ENCODE results near the gene RIT1. TPM values are rescaled to one million over a fixed set of nuclear protein-coding genes. Genes with fewer than 3 reads are reported as not detected.

The RIT1 gene
- total RNA-seq, 4 donors from 2014 or later: 19.5 to 32.6 (median 27.4) TPM

DNA sequence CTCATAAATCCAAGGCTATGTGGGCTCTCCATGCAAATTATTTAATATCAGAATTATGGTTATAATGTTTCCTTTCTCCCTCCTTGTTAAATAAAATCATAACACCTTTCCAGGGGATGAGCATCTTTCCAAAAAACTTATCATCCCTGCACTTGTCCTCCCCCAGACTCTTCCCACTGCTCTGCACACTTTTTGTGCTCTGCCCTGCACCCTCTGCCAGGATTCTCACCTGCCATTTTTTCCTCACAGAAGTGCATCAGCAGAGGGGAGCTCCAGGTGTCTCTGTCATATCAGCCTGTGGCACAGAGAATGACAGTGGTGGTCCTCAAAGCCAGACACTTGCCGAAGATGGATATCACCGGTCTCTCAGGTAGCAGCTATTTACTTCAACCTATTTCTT lies 30.9 kb downstream of the RIT1 start:
- WGBS, 2 donors: 96 to 97% methylated on average over 2 of the region's 2 CpGs
- H3K36me3 ChIP-seq: no peaks in the 10 kb centered on the region
- no peak overlapping the region for H3K27ac ChIP-seq
- H3K4me1 ChIP-seq: no peaks in the 10 kb centered on the region
- intact Hi-C loops (cut with DNase I): no loop called here
- H3K27me3 ChIP-seq: no peaks in the 10 kb centered on the region
- no peak for TF ChIP-seq POLR2A (IDR thresholded peaks at IDR 0.05)
- TF ChIP-seq, protein P1, sequence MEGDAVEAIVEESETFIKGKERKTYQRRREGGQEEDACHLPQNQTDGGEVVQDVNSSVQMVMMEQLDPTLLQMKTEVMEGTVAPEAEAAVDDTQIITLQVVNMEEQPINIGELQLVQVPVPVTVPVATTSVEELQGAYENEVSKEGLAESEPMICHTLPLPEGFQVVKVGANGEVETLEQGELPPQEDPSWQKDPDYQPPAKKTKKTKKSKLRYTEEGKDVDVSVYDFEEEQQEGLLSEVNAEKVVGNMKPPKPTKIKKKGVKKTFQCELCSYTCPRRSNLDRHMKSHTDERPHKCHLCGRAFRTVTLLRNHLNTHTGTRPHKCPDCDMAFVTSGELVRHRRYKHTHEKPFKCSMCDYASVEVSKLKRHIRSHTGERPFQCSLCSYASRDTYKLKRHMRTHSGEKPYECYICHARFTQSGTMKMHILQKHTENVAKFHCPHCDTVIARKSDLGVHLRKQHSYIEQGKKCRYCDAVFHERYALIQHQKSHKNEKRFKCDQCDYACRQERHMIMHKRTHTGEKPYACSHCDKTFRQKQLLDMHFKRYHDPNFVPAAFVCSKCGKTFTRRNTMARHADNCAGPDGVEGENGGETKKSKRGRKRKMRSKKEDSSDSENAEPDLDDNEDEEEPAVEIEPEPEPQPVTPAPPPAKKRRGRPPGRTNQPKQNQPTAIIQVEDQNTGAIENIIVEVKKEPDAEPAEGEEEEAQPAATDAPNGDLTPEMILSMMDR (IDR thresholded peaks at IDR 0.05): no peak
- H3K4me3 ChIP-seq (replicated peaks in 1 of 3): no peak overlapping the region
- no peaks in the 10 kb centered on the region for H3K9me3 ChIP-seq
- DNase-seq: no peak

DNA sequence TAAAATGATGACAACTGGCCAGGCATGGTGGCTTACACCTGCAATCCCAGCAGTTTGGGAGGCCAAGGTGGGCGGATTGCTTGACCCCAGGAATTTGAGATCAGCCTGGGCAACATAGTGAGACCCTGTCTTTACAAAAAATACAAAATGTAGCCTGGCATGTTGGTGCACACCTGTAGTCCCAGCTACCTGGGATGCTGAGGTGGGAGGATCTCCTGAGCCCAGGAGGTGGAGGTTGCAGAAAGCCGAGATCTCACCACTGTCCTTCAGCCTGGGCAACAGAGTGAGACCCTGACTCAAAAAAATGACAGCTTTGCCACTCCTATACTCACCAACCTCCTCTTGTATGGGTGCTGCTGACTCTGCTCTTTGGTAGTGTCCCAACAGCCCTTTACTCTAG lies 33.2 kb downstream of the RIT1 start:
- Histone ChIP-seq H3K27me3 (no peaks in the 10 kb centered on the region), H3K9me3 (no peaks in the 10 kb centered on the region), H3K4me3 (replicated peaks in 1 of 3) (no peak overlapping the region), H3K27ac (no peak overlapping the region), H3K4me1 (no peaks in the 10 kb centered on the region), H3K36me3 (no peaks in the 10 kb centered on the region)
- intact Hi-C loops (cut with DNase I): no loop called here
- TF ChIP-seq, protein P1 (IDR thresholded peaks at IDR 0.05): no peak
- no peak for TF ChIP-seq POLR2A (IDR thresholded peaks at IDR 0.05)
- DNase-seq: no peak
- 95 to 100% methylated on average over 2 of the region's 2 CpGs for WGBS, 2 donors

DNA sequence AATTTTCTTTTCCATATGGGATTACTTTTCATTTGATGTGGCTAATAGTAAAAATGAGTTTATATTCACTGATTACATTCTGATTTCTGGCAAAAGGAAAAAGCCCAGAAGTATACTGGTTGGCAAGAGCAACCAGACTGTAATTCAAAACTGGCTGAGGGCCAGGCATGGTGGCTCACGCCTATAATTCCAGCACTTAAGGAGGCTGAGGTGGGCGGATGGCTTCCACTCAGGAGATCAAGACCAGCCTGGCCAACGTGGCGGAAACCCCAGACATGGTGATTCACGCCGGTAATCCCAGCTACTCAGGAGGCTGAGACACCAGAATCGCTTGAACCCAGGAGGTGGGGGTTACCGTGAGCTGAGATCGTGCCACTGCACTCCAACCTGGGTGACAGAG lies 37.3 kb downstream of the RIT1 start:
- Histone ChIP-seq H3K36me3 (no peaks in the 10 kb centered on the region), H3K9me3 (no peaks in the 10 kb centered on the region), H3K27ac (no peak overlapping the region), H3K4me3 (replicated peaks in 1 of 3) (no peak overlapping the region), H3K27me3 (no peaks in the 10 kb centered on the region), H3K4me1 (peaks cover 0 to 9% of the 10 kb centered on the region in 2 donors)
- intact Hi-C loops (cut with DNase I): no loop called here
- DNase-seq: peak; percentile 32 to 38
- no peak for TF ChIP-seq POLR2A (IDR thresholded peaks at IDR 0.05)
- TF ChIP-seq, protein P1 (IDR thresholded peaks at IDR 0.05): no peak
- 41 to 43% methylated on average over 7 to 9 of the region's 9 CpGs for WGBS, 2 donors

DNA sequence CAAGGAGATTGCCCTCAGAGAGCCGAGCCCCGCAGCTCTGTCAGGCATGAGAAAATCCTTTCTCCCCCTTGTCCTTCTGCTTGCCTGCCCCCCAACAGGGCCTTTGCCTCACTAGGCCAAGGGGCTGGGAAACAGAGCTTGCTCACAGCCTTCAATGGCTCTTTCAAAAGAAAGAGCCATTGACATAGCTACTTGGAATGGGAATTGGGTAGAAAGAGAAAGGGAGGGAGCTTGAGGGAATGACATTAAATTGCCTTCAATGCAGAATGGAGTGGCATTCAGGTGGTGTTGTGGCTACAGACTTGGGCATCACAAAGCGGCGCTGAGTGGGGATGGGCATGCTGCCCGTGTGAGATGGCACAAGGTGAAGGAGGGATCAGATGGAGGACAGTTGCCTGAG lies 38.6 kb downstream of the RIT1 start:
- H3K27me3 ChIP-seq: no peaks in the 10 kb centered on the region
- peaks cover 0 to 9% of the 10 kb centered on the region in 2 donors for H3K4me1 ChIP-seq
- H3K9me3 ChIP-seq: no peaks in the 10 kb centered on the region
- TF ChIP-seq POLR2A (IDR thresholded peaks at IDR 0.05): no peak
- TF ChIP-seq, protein P1 (IDR thresholded peaks at IDR 0.05): no peak
- DNase-seq: no peak
- no peak overlapping the region for H3K4me3 ChIP-seq (replicated peaks in 1 of 3)
- intact Hi-C loops (cut with DNase I): no loop called here
- H3K36me3 ChIP-seq: no peaks in the 10 kb centered on the region
- no peak overlapping the region for H3K27ac ChIP-seq
- 82 to 84% methylated on average over 5 of the region's 5 CpGs for WGBS, 2 donors

DNA sequence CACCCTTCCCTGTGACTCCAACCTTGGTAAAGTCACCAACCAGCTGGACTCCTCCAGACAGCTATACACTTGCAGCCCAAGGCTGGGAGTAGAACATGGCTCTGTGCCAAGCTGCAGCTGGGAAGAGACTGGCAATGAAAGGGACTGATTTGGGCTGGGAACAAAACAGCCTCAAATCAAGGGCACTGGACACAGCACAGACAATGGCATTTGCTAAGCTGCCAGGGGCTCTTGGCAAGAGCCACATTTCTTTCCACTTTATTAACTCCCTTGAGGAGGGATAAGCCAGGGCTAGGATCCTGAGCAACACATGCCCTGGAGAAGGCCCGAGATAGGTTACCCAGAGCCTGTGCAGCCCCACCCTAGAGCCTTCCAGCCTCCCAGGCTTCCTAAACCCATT lies 39.8 kb downstream of the RIT1 start:
- H3K27ac ChIP-seq: no peak overlapping the region
- H3K9me3 ChIP-seq: no peaks in the 10 kb centered on the region
- H3K36me3 ChIP-seq: no peaks in the 10 kb centered on the region
- TF ChIP-seq POLR2A (IDR thresholded peaks at IDR 0.05): no peak
- TF ChIP-seq, protein P1 (IDR thresholded peaks at IDR 0.05): no peak
- intact Hi-C loops (cut with DNase I): no loop called here
- WGBS, 2 donors: 20% methylated on average over 1 of the region's 1 CpG; no CpG with 5 or more reads in 1 of the 2 donors
- no peaks in the 10 kb centered on the region for H3K27me3 ChIP-seq
- DNase-seq: peak; percentile 84 to 87
- peaks cover 0 to 9% of the 10 kb centered on the region in 2 donors for H3K4me1 ChIP-seq
- H3K4me3 ChIP-seq (replicated peaks in 1 of 3): no peak overlapping the region
